Neutrophil (primary cell): ENCODE results near the gene KRTAP10-2.

Experiments
- H3K27ac ChIP-seq: fragments of 200-600 bp; sonication (generic); 2 replicates; pipeline ENCODE4 v1.5.1; 2016; ENCODE audit warnings: mild to moderate bottlenecking, moderate library complexity
- H3K27me3 ChIP-seq: fragments of 200-600 bp; sonication (generic); 2 replicates; pipeline ENCODE4 v1.6.0; 2016; ENCODE audit warnings: mild to moderate bottlenecking
- H3K36me3 ChIP-seq: fragments of 200-600 bp; sonication (generic); 2 replicates; pipeline ENCODE4 v1.5.1; 2017
- H3K4me1 ChIP-seq, 2 experiments: fragments of 200-600 bp in 1 of 2; sonication (generic) in 1 of 2; 1 replicate in 1 of 2; 2 replicates in 1 of 2; pipeline versions ENCODE4 v1.5.1 to v1.6.1; 2013 to 2016; ENCODE audit warnings: low read depth in 1 of 2, low read length in 1 of 2, mild to moderate bottlenecking in 1 of 2, moderate library complexity in 1 of 2; ENCODE audit not compliant: control insufficient read depth in 1 of 2, insufficient read depth in 1 of 2
- H3K4me3 ChIP-seq, 2 experiments: fragments of 200-600 bp in 1 of 2; sonication (generic) in 1 of 2; 1 replicate in 1 of 2; 2 replicates in 1 of 2; pipeline ENCODE4 v1.5.1; 2013 to 2016; ENCODE audit warnings: low read depth in 1 of 2, low read length in 1 of 2, mild to moderate bottlenecking in 1 of 2, moderate library complexity in 1 of 2
- H3K9me3 ChIP-seq: fragments of 200-600 bp; sonication (generic); 2 replicates; pipeline ENCODE4 v1.5.1; 2016
- CTCF ChIP-seq: fragments of 200-600 bp; sonication (generic); IDR thresholded peaks from 2 replicates; pipeline ENCODE4 v1.5.1; 2016; ENCODE audit warnings: antibody characterized with exemption

Gene KRTAP10-2

GRCh38 chr21:44522753-44523204 is 28.5 kb downstream of the KRTAP10-2 start:
- no peaks in the 10 kb centered on the region for H3K9me3 ChIP-seq
- no peak for TF ChIP-seq CTCF
- H3K4me3 ChIP-seq = no peak overlapping the region
- H3K36me3 ChIP-seq = no peaks in the 10 kb centered on the region
- H3K4me1 ChIP-seq = no peaks in the 10 kb centered on the region
- no peaks in the 10 kb centered on the region for H3K27me3 ChIP-seq
- H3K27ac ChIP-seq = no peak overlapping the region

- peaks cover 0 to 2% of the 10 kb centered on the region in 2 experiments for H3K4me1 ChIP-seq
- H3K27ac ChIP-seq = no peak overlapping the region
- TF ChIP-seq CTCF = no peak
- no peaks in the 10 kb centered on the region for H3K27me3 ChIP-seq
- H3K4me3 ChIP-seq = no peak overlapping the region
- no peaks in the 10 kb centered on the region for H3K9me3 ChIP-seq
- H3K36me3 ChIP-seq = no peaks in the 10 kb centered on the region
These were observed 29.2 kb downstream of the KRTAP10-2 start for GRCh38 chr21:44521928-44522752.

GRCh38 chr21:44521301-44521927 is 29.9 kb downstream of the KRTAP10-2 start:
- no peaks in the 10 kb centered on the region for H3K27me3 ChIP-seq
- peaks cover 0 to 8% of the 10 kb centered on the region in 2 experiments for H3K4me1 ChIP-seq
- no peak overlapping the region for H3K4me3 ChIP-seq
- no peaks in the 10 kb centered on the region for H3K9me3 ChIP-seq
- no peaks in the 10 kb centered on the region for H3K36me3 ChIP-seq
- TF ChIP-seq CTCF = no peak
- no peak overlapping the region for H3K27ac ChIP-seq

GRCh38 chr21:44520326-44521300 is 30.7 kb downstream of the KRTAP10-2 start:
- H3K27me3 ChIP-seq = no peaks in the 10 kb centered on the region
- no peak for TF ChIP-seq CTCF
- H3K36me3 ChIP-seq = no peaks in the 10 kb centered on the region

More at GRCh38 chr21:44520326-44521300, 30.7 kb downstream of the KRTAP10-2 start:
- Histone ChIP-seq H3K9me3 (no peaks in the 10 kb centered on the region), H3K27ac (no peak overlapping the region), H3K4me3 (no peak overlapping the region), H3K4me1 (peaks cover 2 to 16% of the 10 kb centered on the region in 2 experiments)
